Caki2 (cell line): ENCODE data around the gene EPB41L2. TPM values are rescaled to one million over a fixed set of nuclear protein-coding genes. Genes with fewer than 3 reads are reported as not detected.

ENCODE experiments used
- DNase-seq: peaks from one replicate; pipeline ENCODE4 v3.0.0-alpha.2; 2015; ENCODE audit warnings: low read depth
- in situ Hi-C: cut with HindIII; loops from 2 replicates; pipeline ENCODE4 v1.10.0; 2016; ENCODE audit warnings: low sequenced_read_pairs, low pct_unique_long_range_greater_than_20kb, mixed read lengths
- total RNA-seq: library from RNA; depleted of rRNA; stranded (reverse); fragments of >200 nt; shearing (Covaris generic); gene quantifications from 2 replicates; pipeline ENCODE4 v1.2.3, GENCODE V29; 2014; ENCODE audit warnings: low replicate concordance

EPB41L2 gene
- total RNA-seq, 1 experiment from 2014 or later: 66.1 TPM

GRCh38 chr6:130912434-130912833 lies 150.6 kb downstream of the EPB41L2 start:
- DNase-seq: no peak
- in situ Hi-C loops: no loop called here

- in situ Hi-C loops: no loop called here
- DNase-seq: no peak
Observed at GRCh38 chr6:130908958-130909357, 154.1 kb downstream of the EPB41L2 start.

GRCh38 chr6:130908188-130908587 lies 154.9 kb downstream of the EPB41L2 start:
- in situ Hi-C loops: no loop called here
- no peak for DNase-seq

GRCh38 chr6:130907687-130908086 lies 155.4 kb downstream of the EPB41L2 start:
- no peak for DNase-seq
- in situ Hi-C loops: no loop called here

GRCh38 chr6:130906736-130907381 lies 156.2 kb downstream of the EPB41L2 start:
- no peak for DNase-seq
- in situ Hi-C loops: no loop called here

GRCh38 chr6:130903602-130904001 lies 159.4 kb downstream of the EPB41L2 start:
- in situ Hi-C loops: no loop called here
- no peak for DNase-seq

- no peak for DNase-seq
- in situ Hi-C loops: no loop called here
Observed at GRCh38 chr6:130903007-130903406, 160.0 kb downstream of the EPB41L2 start.

GRCh38 chr6:130900913-130901312 lies 162.1 kb downstream of the EPB41L2 start:
- no peak for DNase-seq
- in situ Hi-C loops: no loop called here

- in situ Hi-C loops: no loop called here
- DNase-seq: no peak
Observed at GRCh38 chr6:130896249-130896648, 166.8 kb downstream of the EPB41L2 start.

- in situ Hi-C loops: no loop called here
- DNase-seq: no peak
Observed at GRCh38 chr6:130895516-130895915, 167.5 kb downstream of the EPB41L2 start.

GRCh38 chr6:130893766-130894165 lies 169.3 kb downstream of the EPB41L2 start:
- in situ Hi-C loops: no loop called here
- no peak for DNase-seq

- no peak for DNase-seq
- in situ Hi-C loops: no loop called here
Observed at GRCh38 chr6:130893277-130893676, 169.8 kb downstream of the EPB41L2 start.

- in situ Hi-C loops: no loop called here
Observed at GRCh38 chr6:130890521-130890971, 172.5 kb downstream of the EPB41L2 start.

GRCh38 chr6:130889423-130889822 lies 173.6 kb downstream of the EPB41L2 start:
- no peak for DNase-seq
- in situ Hi-C loops: no loop called here

More at GRCh38 chr6:130890521-130890971, 172.5 kb downstream of the EPB41L2 start:
- DNase-seq: no peak

GRCh38 chr6:130888246-130888645 lies 174.8 kb downstream of the EPB41L2 start:
- in situ Hi-C loops: no loop called here
- DNase-seq: no peak

GRCh38 chr6:130886966-130887365 lies 176.1 kb downstream of the EPB41L2 start:
- in situ Hi-C loops: no loop called here

GRCh38 chr6:130885392-130886192 lies 177.5 kb downstream of the EPB41L2 start:
- DNase-seq: peak; percentile 41

More at GRCh38 chr6:130886966-130887365, 176.1 kb downstream of the EPB41L2 start:
- no peak for DNase-seq

GRCh38 chr6:130882370-130882769 lies 180.7 kb downstream of the EPB41L2 start:
- DNase-seq: no peak
- in situ Hi-C loops: no loop called here

More at GRCh38 chr6:130885392-130886192, 177.5 kb downstream of the EPB41L2 start:
- in situ Hi-C loops: no loop called here

GRCh38 chr6:130879826-130880225 lies 183.2 kb downstream of the EPB41L2 start:
- in situ Hi-C loops: no loop called here
- no peak for DNase-seq
